8988T (cell line): ENCODE results near the gene BNC2.

Source experiments
- DNase-seq: peaks from one replicate; pipeline ENCODE4 v3.0.0; 2011

The BNC2 gene

GRCh38 chr9:16434526-16434925 lies 435.9 kb downstream of the BNC2 start:
- DNase-seq = no peak

GRCh38 chr9:16433494-16433893 lies 437.0 kb downstream of the BNC2 start:
- DNase-seq = no peak

DNA sequence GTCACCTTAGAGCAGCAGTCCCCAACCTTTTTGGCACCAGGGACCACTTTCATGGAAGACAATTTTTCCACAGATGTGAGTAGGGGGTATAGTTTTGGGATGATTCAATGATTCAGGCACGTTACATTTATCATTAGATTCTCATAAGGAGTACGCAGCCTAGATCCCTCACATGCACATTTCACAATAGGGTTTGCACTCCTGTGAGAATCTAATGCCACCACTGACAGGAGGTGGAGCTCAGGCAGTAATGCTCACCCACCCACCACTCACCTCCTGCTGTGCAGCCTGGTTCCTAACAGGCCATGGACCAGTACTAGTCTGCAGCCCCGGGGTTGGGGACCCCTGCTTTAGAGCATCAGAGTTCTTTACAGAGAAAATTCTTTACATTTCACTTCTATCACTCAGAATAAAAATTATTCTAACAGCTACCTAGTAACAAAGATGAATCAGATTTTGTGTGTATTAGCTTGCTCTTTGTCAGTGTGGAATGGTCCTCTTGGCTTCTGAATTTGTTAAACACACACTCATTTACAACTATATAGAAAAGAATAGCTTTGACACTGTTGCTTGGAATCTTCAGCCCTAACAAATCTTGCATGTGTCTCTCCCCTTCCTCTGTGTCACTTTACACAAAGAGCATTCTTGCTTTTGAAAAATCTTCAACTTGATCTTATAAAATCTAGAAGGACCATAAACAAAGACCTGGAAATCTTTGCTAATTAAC lies 438.6 kb downstream of the BNC2 start:
- DNase-seq = no peak

- no peak for DNase-seq
These were observed 440.8 kb downstream of the BNC2 start for GRCh38 chr9:16429671-16430070.

DNA sequence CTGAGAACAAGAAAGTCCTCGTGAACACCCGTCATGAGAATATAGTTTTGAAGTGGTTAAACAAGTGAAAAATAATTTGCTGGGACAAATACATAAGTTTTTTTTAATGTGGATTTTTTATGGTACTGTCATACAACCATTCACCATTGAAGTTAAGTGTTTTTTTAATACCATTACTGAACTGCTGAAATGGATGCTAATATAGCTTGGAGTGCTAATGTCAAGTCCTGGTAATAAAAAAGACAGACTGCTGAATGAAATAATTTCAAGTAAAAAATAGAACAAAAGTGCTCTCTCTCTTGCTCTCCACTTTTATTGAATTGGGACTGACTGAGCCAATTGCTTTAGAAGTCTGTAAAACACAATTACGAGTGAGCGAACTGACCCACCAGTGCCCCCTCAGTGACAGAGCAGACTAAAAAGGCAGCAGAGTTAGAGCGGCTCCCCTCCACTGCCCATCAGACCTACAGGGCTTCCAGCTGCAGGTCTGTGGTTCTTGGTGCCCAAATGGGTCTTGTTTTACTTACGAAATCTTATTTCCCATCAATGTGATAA lies 442.5 kb downstream of the BNC2 start:
- no peak for DNase-seq

DNA sequence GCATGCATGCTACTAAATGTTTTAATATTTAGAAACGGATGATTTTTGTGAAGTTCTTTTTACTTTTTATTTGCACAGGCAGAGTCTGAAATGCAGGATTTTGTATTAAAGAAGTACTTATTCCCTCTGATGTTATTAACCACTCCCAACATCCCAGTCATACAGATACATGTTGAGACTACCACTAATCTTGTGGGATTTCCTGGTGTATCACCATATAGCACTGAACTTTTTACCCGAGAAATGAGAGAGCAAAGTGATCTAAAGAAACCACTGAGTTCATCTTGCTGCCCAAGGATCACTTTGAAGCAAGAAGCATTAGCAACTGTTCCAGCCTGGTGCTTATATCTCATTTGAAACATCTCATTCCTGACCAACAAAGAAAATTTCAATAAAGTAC lies 443.8 kb downstream of the BNC2 start:
- DNase-seq = no peak

GRCh38 chr9:16425562-16426231 lies 444.8 kb downstream of the BNC2 start:
- no peak for DNase-seq

DNA sequence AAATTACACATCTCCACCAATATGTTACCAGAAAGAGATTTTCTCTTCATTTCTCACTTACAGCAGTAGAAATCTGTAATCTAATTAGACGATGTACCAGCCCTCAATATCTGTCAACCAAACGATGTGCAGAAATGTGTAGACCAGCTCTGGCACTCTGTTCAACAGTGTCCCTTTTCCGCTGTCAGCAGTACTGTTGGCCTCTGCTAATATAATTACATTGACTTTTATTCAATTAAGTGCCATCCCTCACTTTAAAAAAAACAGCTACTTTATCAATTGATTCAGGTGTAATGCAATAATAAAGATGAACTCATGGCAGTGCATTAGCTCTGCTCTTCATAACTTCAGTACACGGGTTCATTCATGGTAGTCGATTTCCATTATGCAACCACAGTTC lies 448.4 kb downstream of the BNC2 start:
- no peak for DNase-seq

DNA sequence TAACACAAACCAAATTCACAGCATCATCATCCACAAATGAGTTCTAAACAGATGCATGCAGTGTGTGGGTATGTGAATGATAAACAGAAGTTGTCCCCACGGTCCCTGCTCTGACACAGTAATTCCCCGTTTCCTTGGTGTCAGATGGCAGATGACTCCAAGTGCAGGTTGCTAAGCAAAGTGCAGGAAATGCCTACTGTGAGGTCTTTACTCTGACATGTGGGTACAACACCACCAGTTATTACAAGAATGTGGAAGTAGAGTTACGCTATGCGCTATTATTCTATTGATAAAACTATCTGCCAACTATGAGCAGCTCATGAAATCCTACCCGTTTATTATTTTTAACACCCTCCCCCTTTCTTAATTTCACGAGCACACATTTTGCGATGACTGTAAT lies 448.9 kb downstream of the BNC2 start:
- DNase-seq = no peak

- no peak for DNase-seq
These were observed 451.3 kb downstream of the BNC2 start for GRCh38 chr9:16419124-16419523.

DNA sequence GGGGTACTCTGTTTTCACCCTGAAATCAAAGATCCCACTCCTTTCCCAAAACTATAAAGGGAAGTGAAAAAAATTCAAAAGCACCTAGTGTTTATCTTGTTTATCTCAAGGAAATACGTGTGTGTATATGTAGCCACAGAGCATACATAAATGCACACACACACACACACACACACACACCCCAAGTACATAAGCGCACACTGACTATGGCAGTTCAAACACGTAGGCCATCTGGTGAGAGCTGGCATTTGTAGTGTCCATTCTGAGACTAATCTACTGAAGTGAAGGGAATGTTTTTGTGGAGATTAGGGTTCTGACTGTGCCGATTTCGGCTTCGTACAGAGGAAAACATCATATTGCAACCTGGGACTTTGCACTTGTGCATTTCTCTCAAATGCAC lies 451.7 kb downstream of the BNC2 start:
- DNase-seq = no peak

DNA sequence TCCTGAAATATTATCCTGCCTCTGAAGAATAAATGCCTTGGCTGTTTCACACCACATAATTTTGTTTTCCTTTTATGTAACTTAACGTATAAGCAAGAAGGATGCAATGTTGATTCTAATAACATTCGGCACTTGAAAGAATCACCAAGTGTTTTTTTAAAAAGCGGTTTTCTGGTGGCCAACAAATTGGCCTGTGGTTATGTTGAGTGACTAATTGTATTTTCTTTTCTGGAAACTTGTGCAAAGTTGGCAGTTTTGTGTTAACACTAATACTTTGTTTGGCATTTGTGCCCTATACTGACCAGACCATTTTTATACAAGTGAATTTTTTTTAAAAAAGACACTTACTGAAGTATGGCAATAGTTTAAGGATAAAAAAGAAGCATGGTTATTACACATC lies 452.7 kb downstream of the BNC2 start:
- DNase-seq = no peak

DNA sequence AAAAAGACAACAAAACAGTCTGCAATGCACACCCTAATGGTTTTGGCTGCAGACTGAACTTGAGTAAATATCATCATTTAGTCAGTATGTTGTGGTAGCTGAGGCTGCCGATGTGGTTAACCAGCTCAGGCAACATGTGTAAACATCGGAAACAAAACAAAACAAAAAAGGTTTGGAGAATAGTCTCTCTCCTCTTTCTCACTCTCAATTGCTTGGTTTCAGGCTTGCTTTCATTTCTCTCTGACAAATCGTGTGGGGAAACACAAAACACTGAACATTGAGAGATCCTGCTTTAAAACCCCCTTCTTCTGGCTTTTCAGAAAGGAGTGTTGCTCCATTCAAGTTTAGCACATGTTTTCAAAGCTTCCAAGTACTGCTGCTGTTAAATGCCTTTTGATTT lies 453.3 kb downstream of the BNC2 start:
- DNase-seq = no peak

GRCh38 chr9:16414451-16414850 lies 456.0 kb downstream of the BNC2 start:
- no peak for DNase-seq

DNA sequence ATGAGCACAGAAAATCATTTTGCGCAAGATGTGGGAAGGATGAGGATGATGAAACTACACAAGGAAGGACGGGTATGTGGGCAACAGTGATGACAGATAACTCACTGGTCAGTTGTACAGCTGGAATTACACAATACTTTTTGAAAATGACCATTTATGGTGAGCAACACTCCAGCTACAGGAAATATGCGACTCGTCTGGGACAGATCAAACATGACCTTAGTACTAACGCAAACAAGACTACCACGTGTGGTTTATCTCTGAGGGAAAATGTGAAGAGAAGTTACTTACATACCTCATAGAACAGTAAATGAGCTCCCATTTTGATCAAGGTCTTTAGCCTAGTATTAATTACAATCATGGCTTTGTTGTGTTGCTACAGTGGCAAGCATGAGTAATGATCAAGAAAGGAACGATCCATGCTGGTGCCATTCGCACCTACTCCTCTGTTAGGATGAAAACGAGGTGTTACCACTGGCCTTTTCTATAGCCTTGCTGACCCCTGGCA lies 456.9 kb downstream of the BNC2 start:
- no peak for DNase-seq

DNA sequence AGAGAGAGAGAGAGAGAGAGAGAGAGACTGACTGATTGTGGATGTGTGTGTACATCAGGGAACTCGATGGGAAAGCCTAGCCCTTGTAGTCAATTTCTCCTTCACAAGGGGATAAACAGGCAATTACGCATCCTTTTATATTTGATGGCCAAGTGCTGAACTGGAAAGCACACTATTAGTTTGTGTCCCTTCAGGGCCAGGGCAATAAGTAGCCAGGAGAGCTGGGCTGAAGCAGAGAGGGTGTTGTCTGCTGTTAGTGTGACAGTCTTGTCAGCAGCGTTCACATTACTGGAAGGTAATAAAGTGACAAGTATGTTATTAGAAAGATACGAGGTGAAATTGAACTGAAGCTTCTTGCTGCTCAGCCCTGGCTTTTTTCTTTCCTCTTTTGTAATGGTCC lies 457.7 kb downstream of the BNC2 start:
- DNase-seq = no peak

GRCh38 chr9:16411311-16411710 lies 459.2 kb downstream of the BNC2 start:
- no peak for DNase-seq

DNA sequence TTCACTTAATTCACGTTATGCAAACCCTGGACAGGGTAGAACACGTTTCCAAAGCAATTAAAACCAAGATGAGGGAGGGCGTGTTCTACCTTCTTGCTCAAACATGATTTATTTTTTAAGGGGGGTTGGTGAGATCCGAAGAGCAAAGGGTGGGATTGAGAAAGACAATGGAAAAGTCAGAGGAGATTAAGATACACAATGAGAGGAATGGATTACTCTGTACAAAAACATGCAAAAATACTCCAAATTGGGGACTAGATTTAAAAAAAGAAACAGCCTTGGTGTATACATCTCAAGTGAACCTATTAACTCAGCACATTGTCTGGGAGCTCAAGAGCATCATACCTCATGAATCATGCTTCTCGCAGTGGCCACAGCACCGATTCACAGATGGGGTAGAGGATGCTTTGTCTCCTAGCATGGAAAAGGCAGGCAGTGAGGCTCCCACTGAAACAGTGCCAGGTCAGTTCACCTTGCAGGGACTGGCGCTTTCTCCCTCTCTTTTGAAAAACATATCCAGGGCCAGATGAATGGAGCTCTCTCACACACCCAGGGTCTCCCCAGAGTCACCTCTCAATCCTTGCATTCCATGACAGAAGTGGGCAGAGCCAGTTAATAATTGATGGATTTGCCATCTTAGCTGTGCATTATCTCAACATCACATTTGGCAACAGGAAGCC lies 459.7 kb downstream of the BNC2 start:
- DNase-seq = no peak

GRCh38 chr9:16407617-16408016 lies 462.9 kb downstream of the BNC2 start:
- DNase-seq = no peak

GRCh38 chr9:16406526-16407225 lies 463.8 kb downstream of the BNC2 start:
- DNase-seq = no peak

DNA sequence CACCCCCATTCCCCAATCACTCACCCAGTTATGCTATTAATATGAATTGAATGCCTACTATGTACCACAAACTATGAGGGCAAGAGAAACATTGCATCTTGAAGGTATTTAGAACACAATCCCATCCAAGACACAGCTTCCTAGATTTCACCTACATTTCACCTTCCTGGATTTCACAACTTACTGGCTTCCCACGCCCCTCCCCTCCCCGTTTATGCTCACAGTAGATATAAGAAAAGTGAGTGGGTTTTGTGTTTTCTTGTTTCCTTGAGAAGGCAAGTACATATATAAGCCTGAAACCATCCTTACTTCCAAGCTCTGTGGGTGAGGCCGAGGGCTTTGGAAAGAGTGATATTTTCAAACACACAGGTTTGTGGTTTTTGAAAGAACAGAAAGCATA lies 465.0 kb downstream of the BNC2 start:
- DNase-seq = no peak

GRCh38 chr9:16401701-16402100 lies 468.8 kb downstream of the BNC2 start:
- no peak for DNase-seq

DNA sequence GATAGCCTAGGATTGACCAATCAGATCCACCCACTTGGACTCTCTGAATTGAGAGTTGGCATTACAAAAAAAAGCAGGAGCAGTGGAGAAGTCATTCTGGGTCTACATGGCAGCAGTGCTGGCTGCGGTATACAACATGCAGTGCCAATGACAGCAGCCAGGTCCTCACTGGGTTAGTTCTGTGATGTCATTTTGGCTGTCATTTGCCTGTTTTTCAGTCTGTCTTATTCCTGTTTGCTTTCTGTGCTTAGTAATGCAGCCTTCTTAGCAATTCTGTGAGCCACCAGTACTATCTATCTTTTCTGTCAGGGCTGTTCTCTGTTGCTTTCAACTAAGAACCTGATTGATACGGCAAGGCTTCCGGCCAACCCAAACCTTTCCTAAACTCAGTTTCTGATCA lies 471.8 kb downstream of the BNC2 start:
- DNase-seq = no peak
